Ascending aorta (tissue), 2 donors: ENCODE measurements around the gene TIMELESS. TPM values are rescaled to one million over a fixed set of nuclear protein-coding genes. Genes with fewer than 3 reads are reported as not detected.
"Not testable (repeated sequence)": the region's sequence is repeated elsewhere in the genome, so short reads cannot be mapped to it uniquely, and the experiment has no call there.

Source experiments
- DNase-seq, 2 donors: peaks; one replicate each; pipeline ENCODE4 v3.0.0-alpha.2; 2019; ENCODE audit warnings: low spot score in 2 of 2
- H3K27ac ChIP-seq, 2 donors: fragments of 200-600 bp; sonication (generic); one replicate each; pipeline ENCODE4 v1.5.1; 2016 to 2017; ENCODE audit warnings: mild to moderate bottlenecking in 1 of 2
- H3K27me3 ChIP-seq: fragments of 200-600 bp; sonication (generic); one replicate; pipeline ENCODE4 v1.5.1; 2017
- H3K36me3 ChIP-seq, 2 donors: fragments of 200-600 bp; sonication (generic); one replicate each; pipeline ENCODE4 v1.5.1; 2016
- H3K4me1 ChIP-seq, 2 donors: fragments of 200-600 bp; sonication (generic); one replicate each; pipeline ENCODE4 v1.5.1; 2016 to 2017; ENCODE audit warnings: mild to moderate bottlenecking in 1 of 2
- H3K4me3 ChIP-seq, 2 donors: fragments of 200-600 bp; sonication (generic); one replicate each; pipeline ENCODE4 v1.5.1; 2016 to 2017; ENCODE audit warnings: mild to moderate bottlenecking in 1 of 2
- H3K9me3 ChIP-seq, 2 donors: fragments of 200-600 bp; sonication (generic); one replicate each; pipeline ENCODE4 v1.5.1; 2016
- intact Hi-C: fragments of 100-400 bp; cut with DNase I; formaldehyde crosslinking; loops from one replicate; pipeline ENCODE4 v1.15.1; 2023
- total RNA-seq: library from RNA; depleted of rRNA; stranded (reverse); fragments of >200 nt; gene quantifications from one replicate; pipeline ENCODE4 v1.1.0, GENCODE V29; 2016
- TF ChIP-seq, protein P1 (sequence below), 3 experiments: fragments of 200-600 bp in 2 of 3; fragments of 450-650 bp in 1 of 3; sonication (generic) in 2 of 3; IDR thresholded peaks; one replicate each; pipeline ENCODE4 v1.5.1; 2016 to 2019; ENCODE audit warnings: antibody characterized with exemption in 3 of 3, mild to moderate bottlenecking in 1 of 3, moderate library complexity in 1 of 3

Gene TIMELESS
- total RNA-seq, 1 donor from 2014 or later: 2.0 TPM

- Histone ChIP-seq H3K27me3 (no peaks in the 10 kb centered on the region), H3K4me3 (no peak overlapping the region), H3K27ac (no peak overlapping the region), H3K9me3 (no peaks in the 10 kb centered on the region), H3K4me1 (no peaks in the 10 kb centered on the region), H3K36me3 (no peaks in the 10 kb centered on the region)
- no peak for DNase-seq
- TF ChIP-seq, protein P1, sequence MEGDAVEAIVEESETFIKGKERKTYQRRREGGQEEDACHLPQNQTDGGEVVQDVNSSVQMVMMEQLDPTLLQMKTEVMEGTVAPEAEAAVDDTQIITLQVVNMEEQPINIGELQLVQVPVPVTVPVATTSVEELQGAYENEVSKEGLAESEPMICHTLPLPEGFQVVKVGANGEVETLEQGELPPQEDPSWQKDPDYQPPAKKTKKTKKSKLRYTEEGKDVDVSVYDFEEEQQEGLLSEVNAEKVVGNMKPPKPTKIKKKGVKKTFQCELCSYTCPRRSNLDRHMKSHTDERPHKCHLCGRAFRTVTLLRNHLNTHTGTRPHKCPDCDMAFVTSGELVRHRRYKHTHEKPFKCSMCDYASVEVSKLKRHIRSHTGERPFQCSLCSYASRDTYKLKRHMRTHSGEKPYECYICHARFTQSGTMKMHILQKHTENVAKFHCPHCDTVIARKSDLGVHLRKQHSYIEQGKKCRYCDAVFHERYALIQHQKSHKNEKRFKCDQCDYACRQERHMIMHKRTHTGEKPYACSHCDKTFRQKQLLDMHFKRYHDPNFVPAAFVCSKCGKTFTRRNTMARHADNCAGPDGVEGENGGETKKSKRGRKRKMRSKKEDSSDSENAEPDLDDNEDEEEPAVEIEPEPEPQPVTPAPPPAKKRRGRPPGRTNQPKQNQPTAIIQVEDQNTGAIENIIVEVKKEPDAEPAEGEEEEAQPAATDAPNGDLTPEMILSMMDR (IDR thresholded peaks at IDR 0.05): no peak
- intact Hi-C loops: no loop called here
These were observed 34.8 kb downstream of the TIMELESS start for GRCh38 chr12:56414401-56414800.

- TF ChIP-seq, protein P1 (IDR thresholded peaks at IDR 0.05): no peak
- H3K36me3 ChIP-seq: no peaks in the 10 kb centered on the region
- intact Hi-C loops: no loop called here
- DNase-seq: no peak
- H3K4me1 ChIP-seq: no peaks in the 10 kb centered on the region
- no peak overlapping the region for H3K4me3 ChIP-seq
- H3K27ac ChIP-seq: no peak overlapping the region
- no peaks in the 10 kb centered on the region for H3K27me3 ChIP-seq
- H3K9me3 ChIP-seq: no peaks in the 10 kb centered on the region
These were observed 35.8 kb downstream of the TIMELESS start for GRCh38 chr12:56413392-56413791.

GRCh38 chr12:56411781-56412639 lies 37.2 kb downstream of the TIMELESS start:
- Histone ChIP-seq H3K36me3 (no peaks in the 10 kb centered on the region), H3K4me1 (no peaks in the 10 kb centered on the region), H3K27me3 (no peaks in the 10 kb centered on the region), H3K27ac (no peak overlapping the region), H3K9me3 (no peaks in the 10 kb centered on the region), H3K4me3 (no peak overlapping the region)
- DNase-seq: no peak
- intact Hi-C loops: no loop called here
- TF ChIP-seq, protein P1 (IDR thresholded peaks at IDR 0.05): no peak

GRCh38 chr12:56410768-56411167 lies 38.5 kb downstream of the TIMELESS start:
- TF ChIP-seq, protein P1 (IDR thresholded peaks at IDR 0.05): no peak
- Histone ChIP-seq H3K27me3 (no peaks in the 10 kb centered on the region), H3K36me3 (no peaks in the 10 kb centered on the region), H3K27ac (no peak overlapping the region), H3K9me3 (no peaks in the 10 kb centered on the region), H3K4me1 (no peaks in the 10 kb centered on the region), H3K4me3 (no peak overlapping the region)
- intact Hi-C loops: no loop called here
- no peak for DNase-seq

DNA sequence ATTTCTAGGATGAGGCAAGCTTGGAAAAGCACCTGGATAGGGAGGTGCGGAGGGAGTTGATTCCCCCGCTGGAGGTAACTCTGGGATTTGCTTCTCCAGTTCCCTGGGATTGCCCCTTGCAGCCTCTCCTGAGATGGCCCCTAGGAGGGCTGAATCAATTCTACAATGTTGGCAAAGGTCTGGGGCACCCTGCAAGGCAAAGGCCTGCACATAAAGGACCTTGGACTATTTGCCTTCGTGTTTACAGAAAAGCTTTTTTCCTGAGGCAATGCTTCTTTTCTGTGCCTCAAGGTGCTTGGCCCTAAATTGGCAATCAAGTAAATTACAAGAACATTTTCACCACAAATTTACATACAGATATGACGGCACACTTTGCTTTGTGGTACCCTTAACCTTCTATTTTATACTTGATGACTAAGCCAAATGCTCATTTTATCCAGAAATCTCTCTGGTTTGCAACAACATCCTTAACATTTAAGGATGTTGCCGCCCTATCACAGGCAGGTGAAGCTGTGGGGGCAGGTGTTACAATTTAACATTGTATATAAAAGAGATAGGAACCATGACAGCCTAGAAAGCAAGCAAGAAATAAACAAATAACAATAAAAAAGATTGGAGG lies 40.3 kb downstream of the TIMELESS start:
- H3K4me1 ChIP-seq: no peaks in the 10 kb centered on the region
- intact Hi-C loops: no loop called here
- H3K27ac ChIP-seq: no peak overlapping the region
- TF ChIP-seq, protein P1 (IDR thresholded peaks at IDR 0.05): no peak
- DNase-seq: no peak
- H3K27me3 ChIP-seq: no peaks in the 10 kb centered on the region
- no peak overlapping the region for H3K4me3 ChIP-seq
- H3K9me3 ChIP-seq: no peaks in the 10 kb centered on the region
- no peaks in the 10 kb centered on the region for H3K36me3 ChIP-seq

DNA sequence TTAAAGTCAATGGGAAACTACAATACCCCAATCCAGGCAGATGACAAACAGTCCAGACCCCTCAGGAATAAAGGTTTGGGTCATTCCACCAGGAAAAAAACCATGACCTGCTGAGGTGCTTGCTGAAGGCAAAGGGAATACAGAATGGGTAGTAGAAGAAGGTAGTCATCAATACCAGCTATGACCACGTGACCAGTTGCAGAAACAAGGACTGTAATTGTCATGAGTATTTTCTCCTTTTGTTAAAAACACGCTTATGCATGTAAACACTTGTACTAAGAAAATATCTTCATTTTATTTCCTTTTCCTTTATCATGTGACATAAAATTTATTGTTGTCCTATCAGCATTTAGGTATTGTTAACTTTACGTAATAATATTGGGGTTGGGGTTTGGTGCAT lies 45.0 kb downstream of the TIMELESS start:
- H3K4me1 ChIP-seq, H3K36me3 ChIP-seq, intact Hi-C loops, H3K27me3 ChIP-seq, H3K9me3 ChIP-seq, H3K27ac ChIP-seq, DNase-seq, H3K4me3 ChIP-seq: not testable (repeated sequence)

- intact Hi-C loops, DNase-seq, H3K4me1 ChIP-seq, H3K36me3 ChIP-seq, H3K4me3 ChIP-seq, H3K27me3 ChIP-seq, H3K27ac ChIP-seq: not testable (repeated sequence)
- H3K9me3 ChIP-seq: peaks cover 0 to 10% of the 10 kb centered on the region in 2 donors
These were observed 47.6 kb downstream of the TIMELESS start for GRCh38 chr12:56401612-56402011.

GRCh38 chr12:56401125-56401524 lies 48.1 kb downstream of the TIMELESS start:
- H3K27me3 ChIP-seq, intact Hi-C loops, H3K4me1 ChIP-seq, H3K4me3 ChIP-seq, H3K27ac ChIP-seq, H3K36me3 ChIP-seq, DNase-seq: not testable (repeated sequence)
- peaks cover 0 to 10% of the 10 kb centered on the region in 2 donors for H3K9me3 ChIP-seq

- intact Hi-C loops, H3K4me1 ChIP-seq: not testable (repeated sequence)
These were observed 49.8 kb downstream of the TIMELESS start for GRCh38 chr12:56399466-56399865.

More at GRCh38 chr12:56399466-56399865, 49.8 kb downstream of the TIMELESS start:
- DNase-seq, H3K27ac ChIP-seq, H3K27me3 ChIP-seq, H3K36me3 ChIP-seq, H3K4me3 ChIP-seq: not testable (repeated sequence)
- peaks cover 0 to 10% of the 10 kb centered on the region in 2 donors for H3K9me3 ChIP-seq
